OCI-LY7 (cell line): ENCODE data around the gene MACO1.

Experiments used
- CTCF ChIP-seq: fragments of 200-600 bp; sonication (generic); conservative IDR thresholded peaks from 2 replicates; pipeline ENCODE4 v1.5.1; 2014; ENCODE audit warnings: mild to moderate bottlenecking, antibody characterized with exemption, low read length, moderate library complexity, mixed read lengths
- EZH2phosphoT487 ChIP-seq: fragments of 200-600 bp; sonication (generic); IDR thresholded peaks from 2 replicates; pipeline ENCODE4 v1.6.1; 2018; ENCODE audit warnings: low read depth, borderline replicate concordance, mild to moderate bottlenecking, mixed run types, antibody characterized with exemption, low read length, moderate library complexity, mixed read lengths

DNA sequence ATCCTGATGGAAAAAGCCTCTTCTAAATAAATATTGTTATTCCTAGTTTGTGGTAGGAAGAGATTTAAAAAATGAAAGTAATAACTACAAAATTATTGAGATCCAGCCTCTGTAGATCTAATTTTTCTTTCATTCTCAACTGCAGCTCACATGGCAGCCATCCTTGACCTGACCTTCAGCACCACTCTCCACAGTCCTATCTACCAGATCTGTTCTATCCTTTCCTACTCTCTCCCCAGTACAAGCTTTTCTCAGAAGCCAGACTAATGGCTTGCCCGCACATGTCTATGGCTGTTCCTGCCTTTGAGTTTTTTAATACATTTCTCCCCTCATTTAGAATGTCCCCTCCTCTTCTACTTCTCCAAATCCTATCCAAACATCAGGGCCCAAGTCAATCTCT is 51.5 kb downstream of the MACO1 start:
- TF ChIP-seq CTCF (no peak), EZH2phosphoT487 (no peak)
